NT2/D1 (cell line): ENCODE measurements around the gene UGT1A1.

ENCODE experiments used
- YY1 ChIP-seq: IDR thresholded peaks from 2 replicates; pipeline ENCODE4 v1.6.1; 2011; ENCODE audit not compliant: insufficient read length, insufficient read depth
- ZNF274 ChIP-seq: IDR thresholded peaks from 2 replicates; pipeline ENCODE4 v1.6.1; 2011; ENCODE audit warnings: mild to moderate bottlenecking, low read depth, low read length

DNA sequence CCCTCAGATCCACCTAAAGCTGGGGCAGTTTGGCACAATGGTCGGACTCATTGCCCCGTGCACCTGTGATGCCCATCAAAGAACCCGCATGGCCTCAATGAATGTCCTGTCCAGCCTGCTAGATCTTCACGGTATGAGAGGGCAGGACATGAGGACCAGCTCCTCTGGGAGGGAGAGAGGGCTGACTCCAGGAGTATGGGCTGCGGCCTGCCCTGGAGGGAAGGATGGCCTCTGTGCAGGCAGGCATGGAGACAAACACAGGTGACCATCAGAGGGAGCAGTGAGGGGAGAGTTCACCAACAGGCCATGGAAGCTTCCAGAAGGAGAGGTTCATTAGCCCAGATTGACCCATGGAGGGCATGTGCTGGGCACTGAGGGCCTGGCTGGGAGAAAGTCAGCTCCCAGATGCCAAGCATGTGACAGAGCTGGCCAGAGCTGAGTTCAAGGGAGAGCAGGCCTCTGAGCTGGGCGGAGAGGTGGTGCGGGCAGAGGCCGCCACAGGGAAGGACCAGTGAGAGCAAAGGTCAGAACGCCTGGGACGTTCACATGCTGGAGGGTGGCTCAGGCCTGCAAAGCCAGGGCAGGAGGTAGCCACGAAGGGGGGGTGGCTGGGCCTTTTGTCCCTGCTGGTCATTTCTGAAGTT is 58.0 kb downstream of the UGT1A1 start:
- TF ChIP-seq ZNF274 (no peak), YY1 (no peak)
